GM04504 (cell line): ENCODE data around the gene CELA2B.
"Not testable (repeated sequence)": the region's sequence is repeated elsewhere in the genome, so short reads cannot be mapped to it uniquely, and the experiment has no call there.

ENCODE experiments used
- DNase-seq: peaks from one replicate; pipeline ENCODE4 v3.0.0-alpha.2; 2012; ENCODE audit warnings: low read depth

The CELA2B gene

DNA sequence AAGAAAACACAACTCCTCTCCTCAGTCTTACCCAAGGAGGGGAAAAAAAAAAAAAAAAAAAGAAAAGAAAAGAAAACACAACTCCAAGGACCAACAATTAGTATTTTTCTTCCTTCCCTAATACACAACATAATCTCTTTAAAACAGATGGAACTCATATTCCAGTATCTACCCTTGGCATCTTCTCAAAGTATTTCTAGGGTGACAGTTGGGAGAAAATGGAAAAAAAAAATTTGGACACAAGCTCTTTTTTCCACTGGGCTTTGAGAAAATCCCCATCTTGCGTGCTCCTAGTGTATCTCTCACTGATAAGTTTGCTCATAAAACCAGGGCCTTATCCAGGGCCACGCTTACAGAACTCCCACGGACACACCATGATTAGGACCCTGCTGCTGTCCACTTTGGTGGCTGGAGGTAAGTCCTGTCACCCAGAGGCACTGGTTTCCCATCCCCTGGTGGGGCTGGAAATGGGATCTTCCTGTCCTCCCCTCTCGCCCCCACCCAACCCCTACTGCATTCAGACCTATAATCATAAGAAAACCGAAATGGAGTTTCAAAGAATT lies at the start of gene CELA2B:
TSS of gene CELA2B (plus strand) at position 353 of the 563 bp plus-strand sequence. CDS start at position 375, 22 bp downstream.
- DNase-seq, result no peak

DNA sequence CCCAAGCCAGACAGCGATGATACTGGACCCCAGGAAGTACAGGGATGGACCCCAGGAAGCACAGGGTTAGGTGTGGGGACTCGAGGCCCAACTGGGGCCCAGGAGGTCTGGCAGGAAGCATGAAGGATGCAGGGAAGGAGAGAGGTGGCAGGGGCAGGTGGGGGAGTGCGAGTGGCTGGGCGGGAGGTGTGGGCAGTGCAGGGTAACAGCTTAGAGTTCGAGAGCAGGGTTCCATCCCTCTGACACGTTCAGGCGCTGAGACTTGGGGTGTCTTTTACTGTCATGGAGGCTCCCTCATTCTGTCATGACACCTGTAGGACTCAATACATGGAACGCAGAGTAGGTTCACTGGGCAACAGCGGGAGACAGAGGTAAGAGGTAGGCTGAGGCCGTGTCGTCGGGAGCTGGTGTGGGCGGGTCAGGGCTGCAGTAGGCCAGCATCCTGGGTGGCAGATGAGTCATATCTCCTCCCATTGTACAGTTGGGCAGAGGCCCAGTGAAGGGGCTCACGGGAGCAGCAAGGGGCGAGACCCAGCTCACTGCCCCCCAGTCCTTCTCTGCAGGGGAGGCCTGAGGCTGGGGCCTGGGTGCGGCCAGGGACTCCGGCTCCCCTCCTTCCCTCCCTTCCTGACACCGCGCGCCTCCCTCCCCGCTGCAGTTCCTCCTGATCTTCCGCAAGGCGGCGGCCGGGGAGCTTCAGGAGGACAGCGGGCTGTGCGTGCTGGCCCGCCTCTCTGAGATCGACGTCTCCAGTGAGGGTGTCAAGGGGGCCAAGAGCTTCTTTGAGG lies 49.2 kb upstream of the CELA2B start:
- DNase-seq, result no peak

DNA sequence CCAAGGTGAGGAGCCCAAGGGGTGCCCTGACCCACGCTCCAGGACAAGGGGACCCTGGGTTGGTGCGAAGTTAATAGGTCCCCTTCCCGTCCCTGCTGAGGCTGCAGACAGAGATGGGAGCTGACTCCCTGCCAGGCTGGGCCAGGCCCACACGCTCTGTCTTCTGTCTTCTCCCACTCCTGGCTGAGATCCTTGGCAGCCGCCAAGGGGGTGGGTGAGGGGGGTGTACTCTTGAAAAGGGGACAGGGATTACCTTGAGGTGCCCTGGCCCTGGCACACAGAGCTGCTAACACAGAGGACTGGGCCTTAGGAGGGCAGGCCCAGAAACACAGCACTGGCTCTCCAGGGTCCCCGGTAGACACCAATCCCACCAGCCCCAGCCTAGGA lies 48.6 kb upstream of the CELA2B start:
- no peak for DNase-seq

DNA sequence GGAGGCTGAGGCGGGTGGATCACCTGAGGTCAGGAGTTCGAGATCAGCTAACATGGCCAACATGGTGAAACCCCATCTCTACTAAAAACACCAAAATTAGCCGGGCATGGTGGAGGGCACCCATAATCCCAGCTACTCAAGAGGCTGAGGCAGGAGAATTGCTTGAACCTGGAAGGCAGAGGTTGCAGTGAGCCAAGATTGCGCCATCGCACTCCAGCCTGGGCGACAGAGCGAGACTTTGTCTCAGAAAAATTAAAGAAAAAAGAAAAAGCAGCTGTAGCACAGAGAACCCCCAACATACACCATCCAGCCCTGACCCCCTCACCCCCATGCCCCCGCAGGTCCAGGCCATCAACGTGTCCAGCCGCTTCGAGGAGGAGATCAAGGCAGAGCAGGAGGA lies 47.7 kb upstream of the CELA2B start:
- not testable (repeated sequence) for DNase-seq

DNA sequence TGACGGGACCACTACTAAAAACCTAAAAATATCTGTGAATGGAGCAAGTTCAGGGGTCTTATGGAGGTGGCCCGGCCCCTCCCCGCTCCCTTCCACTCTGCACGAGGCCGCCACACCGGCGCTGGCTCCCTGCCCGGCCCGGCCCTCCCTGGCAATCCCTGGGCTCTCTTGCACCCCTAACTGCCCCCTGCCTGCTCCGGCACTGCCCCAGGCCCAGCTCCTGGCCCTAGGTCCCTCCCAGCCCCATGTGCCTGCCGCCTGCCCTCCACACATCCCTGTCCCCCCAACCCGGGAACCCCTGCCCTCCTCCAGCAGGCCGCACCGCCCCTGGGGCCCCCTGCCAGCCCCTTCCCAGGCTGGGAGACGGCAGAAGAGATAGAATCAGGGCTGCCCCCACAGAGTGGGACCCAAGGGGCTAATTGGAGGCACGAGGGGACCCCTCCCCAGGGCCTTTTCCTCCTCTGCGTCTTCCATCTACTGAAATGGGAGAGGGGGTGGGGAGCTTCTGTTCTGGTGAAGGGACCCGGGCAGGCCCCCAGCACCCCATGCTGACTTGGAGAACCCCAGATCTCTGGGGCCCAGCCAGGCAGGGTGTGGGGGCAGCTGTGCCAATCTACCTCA lies 47.0 kb upstream of the CELA2B start:
- DNase-seq, result no peak

DNA sequence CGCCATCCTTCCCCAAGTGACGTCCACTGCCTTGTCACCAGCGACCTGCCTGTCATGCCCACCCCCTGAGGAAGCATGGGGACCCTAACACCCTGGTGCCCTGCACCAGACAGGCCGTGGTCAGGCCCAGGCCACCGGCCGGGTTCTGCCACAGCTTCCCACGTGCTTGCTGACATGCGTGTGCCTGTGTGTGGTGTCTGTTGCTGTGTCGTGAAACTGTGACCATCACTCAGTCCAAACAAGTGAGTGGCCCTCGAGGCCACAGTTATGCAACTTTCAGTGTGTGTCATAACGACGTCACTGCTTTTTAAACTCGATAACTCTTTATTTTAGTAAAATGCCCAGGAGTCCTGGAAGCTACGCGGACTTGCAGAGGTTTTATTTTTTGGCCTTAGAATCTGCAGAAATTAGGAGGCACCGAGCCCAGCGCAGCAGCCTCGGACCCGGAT lies 46.2 kb upstream of the CELA2B start:
- no peak for DNase-seq

DNA sequence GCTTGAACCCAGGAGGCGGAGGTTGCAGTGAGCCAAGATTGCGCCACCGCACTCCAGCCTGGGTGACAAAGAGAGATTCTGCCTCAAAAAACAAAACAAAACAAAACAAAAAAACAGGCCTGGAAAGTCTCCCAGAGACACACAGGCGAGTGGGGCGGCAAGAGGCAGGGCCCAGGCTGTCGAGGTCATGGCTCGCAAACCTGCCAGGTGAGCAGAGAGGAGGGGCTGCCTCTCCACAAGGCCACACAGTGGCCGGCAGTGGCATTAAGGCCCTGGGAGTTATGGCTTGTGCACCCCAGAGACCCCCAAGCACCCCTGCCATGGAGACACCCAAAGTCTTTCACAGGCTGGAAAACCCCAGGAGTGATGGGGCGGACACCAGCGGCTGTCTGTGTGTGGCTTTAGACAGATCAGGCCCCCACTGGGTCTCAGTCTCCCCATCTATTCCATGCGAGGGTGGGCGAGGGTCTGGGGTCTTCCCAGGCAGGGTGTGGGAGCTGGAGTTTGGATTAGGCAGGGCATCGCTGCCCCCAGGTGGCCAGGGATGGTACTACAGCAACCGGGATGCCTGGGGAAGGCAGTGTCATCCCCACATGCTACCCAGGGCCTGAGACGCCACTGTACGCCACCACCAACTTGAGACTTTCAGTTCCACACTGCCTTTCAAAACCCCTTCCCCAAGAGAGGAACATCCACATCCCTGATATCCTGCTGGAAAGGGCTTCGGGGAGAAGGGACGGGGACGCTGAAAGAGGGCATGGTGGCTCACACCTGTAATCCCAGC lies 44.9 kb upstream of the CELA2B start:
- no peak for DNase-seq

DNA sequence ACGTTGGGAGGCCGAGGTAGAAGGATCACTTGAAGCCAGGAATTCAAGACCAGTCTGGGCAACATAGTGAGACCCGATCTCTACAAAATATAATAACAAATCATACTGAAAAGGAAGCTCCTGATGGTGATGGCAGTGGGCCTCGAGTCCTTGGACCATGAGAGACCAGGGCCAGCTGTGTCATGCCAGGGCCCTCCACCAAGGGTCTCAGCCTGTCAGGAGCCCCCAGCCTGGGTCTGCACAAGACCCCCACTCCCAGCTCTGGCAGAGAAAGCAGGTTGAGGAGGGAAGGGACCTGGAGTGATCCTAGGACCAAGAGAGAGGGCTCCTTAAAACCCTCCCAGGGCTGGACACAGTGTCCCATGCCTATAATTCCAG lies 44.3 kb upstream of the CELA2B start:
- no peak for DNase-seq

DNA sequence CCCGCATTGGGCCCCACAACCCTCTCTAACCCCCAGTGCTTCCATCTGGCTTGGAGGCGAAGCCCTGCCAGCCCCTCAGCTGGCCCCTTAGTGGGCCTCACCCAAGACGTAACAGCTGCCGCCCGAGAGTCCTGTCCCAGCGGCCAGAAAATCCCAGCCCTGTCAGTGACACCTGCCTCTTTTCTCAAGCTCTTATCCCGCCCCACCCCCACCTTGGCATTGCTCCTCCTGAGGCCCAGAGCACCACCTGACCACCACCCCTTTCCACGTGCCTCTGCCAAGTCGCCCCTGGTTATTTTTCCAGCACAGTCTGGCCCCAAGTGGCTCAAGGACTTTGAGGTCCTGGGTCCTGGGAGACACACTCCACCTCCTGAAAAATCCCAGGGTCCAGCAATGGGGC lies 43.6 kb upstream of the CELA2B start:
- no peak for DNase-seq

DNA sequence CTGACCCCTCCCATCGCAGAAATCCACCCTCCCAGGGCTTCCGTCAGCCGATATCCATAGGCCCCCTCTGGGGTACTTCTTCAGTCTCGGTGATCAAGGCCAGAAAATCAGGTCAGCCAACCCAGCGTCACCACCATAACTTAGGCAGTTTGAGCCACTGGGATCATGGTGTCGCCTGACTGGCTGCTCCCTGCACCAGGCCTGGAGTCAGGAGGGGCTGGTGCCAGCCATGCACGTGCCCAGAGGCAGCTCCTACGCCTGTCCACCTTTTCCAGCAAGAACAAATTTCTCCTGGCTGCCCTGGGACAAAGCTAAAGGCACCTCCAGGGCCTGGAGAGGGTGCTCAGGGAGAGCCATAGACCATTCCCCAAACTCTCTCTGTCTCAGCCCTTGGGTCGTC lies 42.4 kb upstream of the CELA2B start:
- no peak for DNase-seq

DNA sequence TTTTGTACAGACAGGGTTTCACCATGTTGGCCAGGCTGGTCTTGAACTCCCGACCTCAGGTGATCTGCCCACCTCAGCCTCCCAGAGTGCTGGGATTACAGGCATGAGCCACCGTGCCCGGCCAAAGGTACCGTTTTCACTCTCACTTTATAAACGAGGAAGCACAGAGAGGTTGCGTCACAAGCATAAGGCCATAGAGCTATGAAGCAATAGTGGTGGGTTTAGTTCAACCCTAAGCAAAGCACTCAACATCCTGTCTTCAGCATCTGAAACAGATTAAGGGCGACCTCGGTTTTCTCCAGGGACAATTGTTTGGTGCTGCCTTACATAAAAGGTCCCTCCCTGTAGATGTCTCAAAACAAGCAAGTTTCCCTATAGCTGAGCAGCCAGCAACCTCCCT lies 41.2 kb upstream of the CELA2B start:
- DNase-seq, result not testable (repeated sequence)

DNA sequence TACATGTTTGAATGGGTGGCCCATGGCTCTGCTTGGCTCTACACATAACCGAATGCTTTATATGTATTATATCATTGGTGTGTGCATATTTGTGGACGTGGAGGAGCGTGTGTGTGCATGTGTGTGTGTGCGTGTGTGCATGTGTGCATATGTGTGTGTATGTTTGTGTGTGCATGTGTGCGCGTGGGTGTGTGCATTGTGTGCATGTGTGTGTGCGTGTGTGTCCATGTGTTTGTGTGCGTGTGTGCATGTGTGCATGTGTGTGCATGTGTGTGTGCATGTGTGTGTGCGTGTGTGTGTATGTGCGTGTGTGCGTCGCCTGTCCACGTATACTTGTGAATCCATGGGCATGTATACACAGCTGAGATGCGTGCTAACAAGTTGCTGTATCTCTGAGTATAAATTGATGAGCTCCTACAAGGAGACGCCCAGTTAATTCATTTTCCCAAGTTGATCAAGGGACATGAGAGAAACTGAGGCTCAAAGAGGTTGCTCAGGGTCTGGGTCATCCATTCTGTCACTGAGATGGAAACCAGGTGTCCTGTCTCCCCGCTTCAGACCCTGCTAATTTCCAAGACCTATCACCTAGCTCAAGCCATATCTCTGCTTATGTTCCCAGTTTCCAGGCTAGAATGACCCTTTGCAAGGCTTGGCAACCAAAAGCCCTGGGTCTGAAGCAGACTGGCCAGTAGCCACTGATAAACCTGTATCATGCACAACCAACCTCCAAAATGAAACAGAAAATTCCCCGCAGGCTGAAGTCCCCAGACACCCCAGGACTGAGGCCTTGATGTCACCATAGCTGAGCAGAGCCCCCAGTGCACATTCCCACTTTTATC lies 40.4 kb upstream of the CELA2B start:
- DNase-seq, result no peak

DNA sequence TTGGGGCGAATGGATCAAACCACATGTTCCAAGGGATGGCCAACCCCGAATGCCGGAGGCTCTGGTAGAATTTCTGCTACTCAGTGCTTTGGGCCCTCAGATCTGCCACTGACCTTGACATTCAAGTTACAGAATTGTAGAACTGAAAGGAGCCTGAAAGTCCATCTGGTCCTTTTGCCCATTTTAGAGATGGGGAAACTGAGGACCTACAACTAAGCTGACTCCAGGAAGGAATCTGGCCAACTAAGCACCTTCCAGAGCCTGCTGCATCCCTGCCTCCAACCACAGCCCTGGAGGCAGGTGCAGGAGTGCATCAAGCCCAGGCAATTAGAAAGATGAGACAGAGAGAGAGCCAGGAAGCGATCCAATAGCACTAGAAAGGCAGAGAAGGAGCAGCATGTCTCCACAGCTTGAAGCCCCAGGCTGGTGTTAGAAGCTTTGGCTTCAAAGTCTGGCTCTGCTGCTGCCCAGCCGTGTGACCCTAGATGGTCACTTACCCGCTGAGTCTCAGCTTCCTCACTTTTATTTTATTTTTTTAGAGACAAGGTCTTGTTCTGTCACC lies 38.9 kb upstream of the CELA2B start:
- DNase-seq, result no peak

DNA sequence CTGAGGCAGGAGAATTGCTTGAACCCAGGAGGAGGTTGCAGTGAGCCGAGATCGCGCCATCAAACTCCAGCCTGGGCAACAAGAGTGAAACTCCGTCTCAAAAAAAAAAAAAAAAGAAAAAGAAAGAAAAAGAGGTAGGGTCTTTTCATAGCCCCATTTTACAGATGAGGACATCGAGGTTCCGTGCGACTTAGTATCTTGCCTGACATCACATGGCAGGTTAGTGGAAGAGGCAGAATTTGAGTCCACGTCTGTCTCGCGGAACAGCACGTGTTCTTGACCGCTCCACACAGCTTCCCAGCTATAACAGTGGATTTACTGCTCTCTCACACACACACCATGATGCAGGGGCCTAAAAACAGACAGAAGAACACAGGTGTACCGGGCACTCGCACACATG lies 36.6 kb upstream of the CELA2B start:
- DNase-seq, result no peak

DNA sequence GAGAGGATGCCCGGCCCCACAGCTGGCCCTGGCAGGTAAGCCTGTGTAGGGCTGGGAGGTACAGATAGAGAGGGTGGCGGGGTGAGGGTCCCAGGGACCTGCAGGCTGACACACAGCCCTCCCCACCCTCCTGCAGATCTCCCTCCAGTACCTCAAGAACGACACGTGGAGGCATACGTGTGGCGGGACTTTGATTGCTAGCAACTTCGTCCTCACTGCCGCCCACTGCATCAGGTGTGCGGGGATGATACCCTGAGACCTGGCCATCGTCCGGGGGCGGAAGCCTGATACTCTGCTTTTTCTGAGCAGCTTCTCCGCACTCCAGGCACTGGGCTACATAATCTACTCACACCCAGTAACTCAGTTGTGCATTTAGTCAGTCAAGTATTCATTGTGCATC lies 35.5 kb upstream of the CELA2B start:
- no peak for DNase-seq

DNA sequence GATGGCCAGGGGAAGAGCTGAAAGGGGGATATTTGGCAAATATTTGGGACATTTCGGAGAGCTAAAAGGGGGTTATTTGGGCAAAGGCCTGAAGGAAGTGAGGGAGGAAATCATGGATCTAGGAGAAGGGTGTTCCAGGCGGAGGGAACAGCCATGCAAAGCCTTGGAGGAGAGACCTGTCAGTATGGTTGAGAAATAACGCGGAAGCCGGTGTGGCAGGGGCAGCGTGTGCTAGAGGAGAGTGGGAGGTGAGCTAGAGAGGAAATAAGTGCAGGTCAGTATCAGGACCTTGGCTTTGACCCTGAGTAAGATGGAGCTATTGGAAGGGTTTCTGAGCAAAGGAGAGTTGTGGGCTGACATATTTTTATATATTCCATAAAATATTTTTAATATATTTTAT lies 34.7 kb upstream of the CELA2B start:
- DNase-seq, result no peak

DNA sequence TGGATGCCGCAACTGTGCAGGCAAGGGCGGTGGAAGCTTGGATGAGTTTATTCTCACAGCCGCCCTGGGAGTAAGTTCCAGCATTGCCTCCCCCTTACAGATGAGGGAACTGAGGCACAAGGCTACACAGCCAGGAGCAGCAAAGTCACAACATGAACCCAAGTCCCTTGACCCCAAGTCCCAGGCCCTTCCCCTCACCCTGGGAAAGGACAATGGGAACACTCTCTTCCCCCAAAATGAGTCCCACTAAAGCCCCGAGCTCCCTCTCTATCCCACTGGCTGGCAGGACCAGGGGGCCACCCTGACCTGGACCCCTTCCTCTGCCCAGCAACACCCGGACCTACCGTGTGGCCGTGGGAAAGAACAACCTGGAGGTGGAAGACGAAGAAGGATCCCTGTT lies 33.8 kb upstream of the CELA2B start:
- no peak for DNase-seq

DNA sequence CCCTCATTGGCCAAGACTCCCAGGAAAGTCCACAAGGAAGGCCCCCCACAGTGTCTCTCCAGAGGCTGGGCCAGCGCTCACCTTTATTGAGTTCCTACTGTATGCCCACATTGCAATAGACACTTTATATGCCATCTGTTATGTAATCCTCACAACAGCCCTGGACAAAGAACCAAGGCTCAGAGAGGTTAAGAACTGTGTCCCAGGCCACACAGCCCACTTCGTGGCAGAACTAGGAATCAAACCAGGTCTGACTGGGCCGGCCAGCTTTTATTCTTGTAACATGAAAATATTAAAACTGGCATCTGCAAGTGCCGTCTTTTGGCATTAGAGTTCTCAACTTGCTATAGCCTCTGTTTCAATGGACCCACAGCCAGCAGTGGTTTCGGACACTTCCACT lies 33.1 kb upstream of the CELA2B start:
- DNase-seq, result no peak

DNA sequence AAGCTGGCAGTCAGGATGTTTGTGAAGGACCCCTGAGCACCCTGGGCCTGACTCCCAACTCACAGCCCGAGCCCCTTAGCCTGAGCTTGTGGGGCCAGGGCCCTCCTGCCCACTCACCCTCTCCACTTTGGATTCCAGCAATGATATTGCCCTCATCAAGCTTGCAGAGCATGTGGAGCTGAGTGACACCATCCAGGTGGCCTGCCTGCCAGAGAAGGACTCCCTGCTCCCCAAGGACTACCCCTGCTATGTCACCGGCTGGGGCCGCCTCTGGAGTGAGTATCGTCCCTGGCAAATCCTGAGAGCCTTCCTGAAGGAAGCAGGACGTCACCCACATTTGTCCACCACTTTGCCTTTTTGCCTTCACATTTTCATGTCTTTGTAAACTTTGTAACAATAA lies 32.6 kb upstream of the CELA2B start:
- DNase-seq, result no peak

DNA sequence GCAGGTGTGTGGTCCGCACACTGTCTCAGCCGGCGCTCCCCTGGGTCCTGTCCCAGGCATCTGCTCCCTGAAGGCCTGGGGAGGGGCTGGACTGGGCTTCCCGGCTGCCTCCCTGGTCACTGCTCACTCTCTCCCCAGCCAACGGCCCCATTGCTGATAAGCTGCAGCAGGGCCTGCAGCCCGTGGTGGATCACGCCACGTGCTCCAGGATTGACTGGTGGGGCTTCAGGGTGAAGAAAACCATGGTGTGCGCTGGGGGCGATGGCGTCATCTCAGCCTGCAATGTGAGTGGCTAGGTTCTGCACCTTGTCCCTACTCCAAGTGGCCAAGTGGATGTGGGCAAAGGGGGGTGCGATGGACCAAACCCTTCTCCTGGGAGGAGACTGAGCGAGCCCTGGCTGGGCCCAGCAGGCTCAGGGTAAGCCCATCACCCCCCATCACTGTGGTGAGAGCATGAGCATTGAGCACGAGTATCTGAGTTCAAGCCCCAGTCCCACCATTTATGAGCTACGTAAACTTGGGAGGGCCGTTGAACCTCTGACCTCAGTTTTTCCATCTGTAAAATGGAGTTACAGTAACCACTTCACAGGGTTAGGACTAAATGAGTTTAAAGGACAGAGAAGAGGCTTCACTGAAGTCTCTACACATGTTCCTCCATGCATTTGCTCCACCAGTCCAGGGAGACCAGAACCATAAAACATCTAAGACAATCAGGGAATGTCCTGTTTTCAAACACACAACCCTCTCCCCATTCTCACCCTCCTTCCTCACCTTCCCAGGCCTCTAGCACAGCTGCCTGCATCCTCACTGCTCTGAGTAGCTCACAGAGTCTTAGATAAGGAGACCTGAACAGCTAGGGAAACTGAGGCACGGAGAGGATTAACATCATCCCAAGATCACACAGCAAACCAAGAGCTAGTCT lies 31.2 kb upstream of the CELA2B start:
- no peak for DNase-seq
